ENCODE results near the gene FUT9. TPM values are rescaled to one million over a fixed set of nuclear protein-coding genes. Genes with fewer than 3 reads are reported as not detected.
A peak's percentile ranks its signal among the peaks of the same experiment; 100 is the strongest.

The FUT9 gene
- total and polyA plus RNA-seq, 2 donors (not counting 1 experiment from before 2014, with no cell fraction given), result not detected

DNA sequence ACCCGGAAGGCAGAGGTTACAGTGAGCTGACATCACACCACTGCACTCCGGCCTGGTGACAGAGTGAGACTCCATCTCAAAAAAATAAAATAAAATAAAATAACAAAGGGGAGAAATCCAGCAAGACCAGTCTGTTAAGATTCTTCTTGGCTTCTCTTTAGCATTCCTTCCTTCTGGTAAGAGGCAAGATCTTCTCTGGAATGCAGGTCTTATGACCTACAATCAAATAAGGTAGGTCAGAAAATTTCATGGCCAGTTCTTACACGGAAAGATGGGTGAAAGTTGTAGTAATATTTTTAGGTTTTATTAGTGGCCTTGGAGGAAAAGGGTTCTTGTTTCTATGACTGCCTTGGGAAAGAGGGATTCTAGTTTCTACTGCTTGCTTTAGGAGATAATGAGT lies 180.9 kb downstream of the FUT9 start:
- Histone ChIP-seq H2AFZ (ENCODE audit: low read length) (no peak overlapping the region), H3K4me2 (ENCODE audit: extremely low read depth, insufficient read depth, low read length) (no peak overlapping the region), H3K9me3 (ENCODE audit: control insufficient read depth, insufficient read depth, low read depth, low read length) (no peaks in the 10 kb centered on the region), H3K27me3 (ENCODE audit: control insufficient read depth, insufficient read depth, low read length) (no peaks in the 10 kb centered on the region), H3K79me2 (ENCODE audit: control insufficient read depth, insufficient read depth, low read length) (no peaks in the 10 kb centered on the region), H3K4me1 (ENCODE audit: control insufficient read depth, extremely low read depth, insufficient read depth, low read length) (no peaks in the 10 kb centered on the region), H3K27ac (ENCODE audit: insufficient read depth, low read length) (no peak overlapping the region), H4K20me1 (ENCODE audit: control insufficient read depth, extremely low read depth, insufficient read depth, low read length) (no peaks in the 10 kb centered on the region), H3K9ac (ENCODE audit: insufficient read depth, low read length) (no peak overlapping the region), H3K4me3 (replicated peaks in 1 of 4; ENCODE audit: control extremely low read depth in 1 of 4, insufficient read depth in 1 of 4, low read depth in 3 of 4, low read length in 4 of 4) (no peak overlapping the region), H3K36me3 (ENCODE audit: control insufficient read depth, insufficient read depth, low read length) (no peaks in the 10 kb centered on the region)
- DNase-seq (ENCODE audit: low read depth in 2 of 2), result peak in 1 of 2 donors; percentile 4
- no peak for TF ChIP-seq CTCF (conservative IDR thresholded peaks at IDR 0.05 in 1 of 2, IDR thresholded peaks at IDR 0.05 in 1 of 2; ENCODE audit: low read depth in 1 of 2, low read length in 2 of 2)
- TF ChIP-seq EZH2 (IDR thresholded peaks at IDR 0.05; ENCODE audit: low read length, missing control alignments), result no peak

- H3K4me1 ChIP-seq (ENCODE audit: control insufficient read depth, extremely low read depth, insufficient read depth, low read length), result no peaks in the 10 kb centered on the region
- no peak for DNase-seq (ENCODE audit: low read depth in 2 of 2)
- no peak for TF ChIP-seq EZH2 (IDR thresholded peaks at IDR 0.05; ENCODE audit: low read length, missing control alignments)
- TF ChIP-seq CTCF (conservative IDR thresholded peaks at IDR 0.05 in 1 of 2, IDR thresholded peaks at IDR 0.05 in 1 of 2; ENCODE audit: low read depth in 1 of 2, low read length in 2 of 2), result no peak
- no peak overlapping the region for H3K4me2 ChIP-seq (ENCODE audit: extremely low read depth, insufficient read depth, low read length)
- H3K36me3 ChIP-seq (ENCODE audit: control insufficient read depth, insufficient read depth, low read length), result no peaks in the 10 kb centered on the region
- no peaks in the 10 kb centered on the region for H4K20me1 ChIP-seq (ENCODE audit: control insufficient read depth, extremely low read depth, insufficient read depth, low read length)
- no peak overlapping the region for H3K27ac ChIP-seq (ENCODE audit: insufficient read depth, low read length)
- H3K79me2 ChIP-seq (ENCODE audit: control insufficient read depth, insufficient read depth, low read length), result no peaks in the 10 kb centered on the region
- no peak overlapping the region for H3K4me3 ChIP-seq (replicated peaks in 1 of 4; ENCODE audit: control extremely low read depth in 1 of 4, insufficient read depth in 1 of 4, low read depth in 3 of 4, low read length in 4 of 4)
- no peak overlapping the region for H3K9ac ChIP-seq (ENCODE audit: insufficient read depth, low read length)
- H3K27me3 ChIP-seq (ENCODE audit: control insufficient read depth, insufficient read depth, low read length), result no peaks in the 10 kb centered on the region
- H3K9me3 ChIP-seq (ENCODE audit: control insufficient read depth, insufficient read depth, low read depth, low read length), result no peaks in the 10 kb centered on the region
- no peak overlapping the region for H2AFZ ChIP-seq (ENCODE audit: low read length)
Measured at GRCh38 chr6:96197241-96197640, 181.5 kb downstream of the FUT9 start.

DNA sequence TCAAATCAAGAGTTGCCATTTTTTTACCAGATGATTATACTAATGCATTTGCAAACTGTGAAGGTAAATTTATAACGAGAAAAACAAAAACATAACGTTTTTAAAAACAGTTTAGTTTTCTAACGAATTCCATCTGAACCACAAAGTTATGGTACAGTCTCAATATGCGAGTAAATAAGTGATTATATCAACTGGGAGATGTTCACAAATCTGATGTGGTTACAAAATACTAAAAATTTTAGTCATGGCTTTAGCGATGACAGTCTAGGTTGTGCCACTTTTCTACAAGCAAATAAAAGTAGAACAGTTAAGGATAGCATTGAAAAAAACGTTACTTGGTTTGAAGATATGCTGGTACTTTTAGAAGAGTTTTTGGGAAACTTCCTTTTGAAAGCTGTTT lies 186.8 kb downstream of the FUT9 start:
- H3K4me1 ChIP-seq (ENCODE audit: control insufficient read depth, extremely low read depth, insufficient read depth, low read length), result no peaks in the 10 kb centered on the region
- no peak for DNase-seq (ENCODE audit: low read depth in 2 of 2)
- H3K4me2 ChIP-seq (ENCODE audit: extremely low read depth, insufficient read depth, low read length), result no peak overlapping the region

More for the DNA sequence above, 186.8 kb downstream of the FUT9 start:
- no peak overlapping the region for H3K4me3 ChIP-seq (replicated peaks in 1 of 4; ENCODE audit: control extremely low read depth in 1 of 4, insufficient read depth in 1 of 4, low read depth in 3 of 4, low read length in 4 of 4)
- H3K36me3 ChIP-seq (ENCODE audit: control insufficient read depth, insufficient read depth, low read length), result no peaks in the 10 kb centered on the region
- no peak overlapping the region for H3K27ac ChIP-seq (ENCODE audit: insufficient read depth, low read length)
- no peaks in the 10 kb centered on the region for H3K27me3 ChIP-seq (ENCODE audit: control insufficient read depth, insufficient read depth, low read length)
- H3K9me3 ChIP-seq (ENCODE audit: control insufficient read depth, insufficient read depth, low read depth, low read length), result no peaks in the 10 kb centered on the region
- TF ChIP-seq CTCF (conservative IDR thresholded peaks at IDR 0.05 in 1 of 2, IDR thresholded peaks at IDR 0.05 in 1 of 2; ENCODE audit: low read depth in 1 of 2, low read length in 2 of 2) (no peak), EZH2 (IDR thresholded peaks at IDR 0.05; ENCODE audit: low read length, missing control alignments) (no peak)
- no peaks in the 10 kb centered on the region for H3K79me2 ChIP-seq (ENCODE audit: control insufficient read depth, insufficient read depth, low read length)
- no peak overlapping the region for H3K9ac ChIP-seq (ENCODE audit: insufficient read depth, low read length)
- no peak overlapping the region for H2AFZ ChIP-seq (ENCODE audit: low read length)
- H4K20me1 ChIP-seq (ENCODE audit: control insufficient read depth, extremely low read depth, insufficient read depth, low read length), result no peaks in the 10 kb centered on the region
